SU-DHL-6 (cell line): Measurements from ENCODE around the gene PRKACA.

Source experiments
- EZH2phosphoT487 ChIP-seq: fragments of 200-600 bp; sonication (generic), shearing (Covaris generic); conservative IDR thresholded peaks from 2 replicates; pipeline ENCODE4 v1.6.1; 2018; ENCODE audit warnings: mild to moderate bottlenecking, antibody characterized with exemption, low read length, moderate library complexity, mixed read lengths
- TF ChIP-seq, protein P1 (sequence below): fragments of 200-600 bp; sonication (generic); IDR thresholded peaks from one replicate; pipeline ENCODE4 v1.5.1; 2017; ENCODE audit warnings: antibody characterized with exemption, mild to moderate bottlenecking, low read length, moderate library complexity; ENCODE audit not compliant: insufficient read depth, poor library complexity, severe bottlenecking

DNA sequence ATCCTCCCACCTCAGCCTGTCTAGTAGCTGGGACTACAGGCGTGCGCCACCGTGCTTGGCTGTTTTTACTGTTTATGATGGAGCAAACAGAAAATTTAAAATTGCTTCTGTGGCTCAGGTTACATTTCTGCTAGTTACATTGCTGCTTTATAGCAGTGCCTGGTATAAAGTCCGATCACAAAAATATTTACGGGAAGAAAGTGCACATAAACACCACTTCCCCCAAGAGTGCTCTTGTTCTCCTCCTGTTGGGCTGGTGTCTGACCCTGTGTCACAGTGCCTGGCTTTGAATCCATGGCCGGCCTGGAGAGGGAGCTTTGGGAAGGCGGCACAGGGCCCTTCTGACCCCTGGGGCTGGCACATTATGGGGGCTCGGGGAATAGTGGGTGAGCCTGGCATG is 11.9 kb downstream of the PRKACA start:
- TF ChIP-seq, protein P1, sequence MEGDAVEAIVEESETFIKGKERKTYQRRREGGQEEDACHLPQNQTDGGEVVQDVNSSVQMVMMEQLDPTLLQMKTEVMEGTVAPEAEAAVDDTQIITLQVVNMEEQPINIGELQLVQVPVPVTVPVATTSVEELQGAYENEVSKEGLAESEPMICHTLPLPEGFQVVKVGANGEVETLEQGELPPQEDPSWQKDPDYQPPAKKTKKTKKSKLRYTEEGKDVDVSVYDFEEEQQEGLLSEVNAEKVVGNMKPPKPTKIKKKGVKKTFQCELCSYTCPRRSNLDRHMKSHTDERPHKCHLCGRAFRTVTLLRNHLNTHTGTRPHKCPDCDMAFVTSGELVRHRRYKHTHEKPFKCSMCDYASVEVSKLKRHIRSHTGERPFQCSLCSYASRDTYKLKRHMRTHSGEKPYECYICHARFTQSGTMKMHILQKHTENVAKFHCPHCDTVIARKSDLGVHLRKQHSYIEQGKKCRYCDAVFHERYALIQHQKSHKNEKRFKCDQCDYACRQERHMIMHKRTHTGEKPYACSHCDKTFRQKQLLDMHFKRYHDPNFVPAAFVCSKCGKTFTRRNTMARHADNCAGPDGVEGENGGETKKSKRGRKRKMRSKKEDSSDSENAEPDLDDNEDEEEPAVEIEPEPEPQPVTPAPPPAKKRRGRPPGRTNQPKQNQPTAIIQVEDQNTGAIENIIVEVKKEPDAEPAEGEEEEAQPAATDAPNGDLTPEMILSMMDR: no peak
- no peak for TF ChIP-seq EZH2phosphoT487
